ENCODE measurements around the gene F2RL2.
"Not testable (repeated sequence)": the region's sequence is repeated elsewhere in the genome, so short reads cannot be mapped to it uniquely, and the experiment has no call there.

F2RL2 gene

DNA sequence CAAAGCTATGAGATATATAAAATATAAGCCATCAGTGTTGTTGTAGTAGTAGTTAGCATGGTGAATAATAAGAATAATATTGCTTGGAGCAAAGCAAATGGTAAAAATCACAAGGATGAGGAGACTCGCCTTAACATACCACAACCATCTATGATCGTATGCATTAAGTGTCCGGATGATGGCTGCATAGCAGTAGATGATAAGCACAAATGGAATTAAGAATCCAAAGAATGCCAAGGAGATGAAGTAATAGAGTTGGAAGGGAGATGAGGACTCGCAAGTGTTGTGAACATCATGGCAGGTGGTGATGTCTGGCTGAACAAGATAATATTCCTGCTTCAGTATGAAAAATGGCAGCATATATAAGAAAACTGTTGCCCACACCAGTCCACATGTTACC, 5.5 kb downstream of the F2RL2 start:
- no peak for DNase-seq

DNA sequence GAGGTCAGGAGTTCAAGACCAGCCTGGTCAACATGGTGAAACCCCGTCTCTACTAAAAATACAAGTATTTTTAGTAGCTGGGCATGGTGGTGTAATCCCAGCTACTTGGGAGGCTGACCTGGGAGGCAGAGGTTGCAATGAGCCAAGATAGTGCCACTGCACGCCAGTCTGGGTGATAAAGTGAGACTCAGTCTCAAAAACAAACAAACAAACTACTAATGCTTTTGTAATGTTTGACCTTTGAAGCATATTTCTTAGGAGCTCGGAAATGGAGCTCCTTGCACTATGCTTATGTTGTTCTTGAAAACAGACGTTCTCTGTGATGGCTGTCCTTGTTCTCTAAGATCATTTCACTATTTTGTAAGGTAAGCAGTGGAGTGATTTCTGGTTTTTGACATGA, 6.0 kb downstream of the F2RL2 start:
- DNase-seq: no peak

DNA sequence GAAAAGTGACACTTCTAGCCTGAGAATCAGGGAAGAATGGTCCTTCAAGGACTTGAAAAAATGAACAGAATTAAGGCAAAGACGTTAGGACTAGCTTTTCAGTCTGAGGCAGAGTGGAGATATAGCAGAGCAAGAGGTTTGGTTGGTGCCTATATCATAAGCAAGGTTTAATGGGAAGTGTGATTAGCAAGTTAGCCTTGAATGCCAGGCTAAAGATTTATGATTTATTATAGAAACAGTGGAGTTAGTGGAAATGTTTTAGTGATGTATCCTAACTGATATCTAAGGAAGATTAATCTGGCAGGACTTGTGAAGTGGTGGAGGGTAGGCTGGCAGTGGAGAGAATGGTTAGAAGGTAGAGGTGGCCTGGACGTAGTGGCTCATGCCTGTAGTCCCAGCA, 7.0 kb downstream of the F2RL2 start:
- DNase-seq: no peak

DNA sequence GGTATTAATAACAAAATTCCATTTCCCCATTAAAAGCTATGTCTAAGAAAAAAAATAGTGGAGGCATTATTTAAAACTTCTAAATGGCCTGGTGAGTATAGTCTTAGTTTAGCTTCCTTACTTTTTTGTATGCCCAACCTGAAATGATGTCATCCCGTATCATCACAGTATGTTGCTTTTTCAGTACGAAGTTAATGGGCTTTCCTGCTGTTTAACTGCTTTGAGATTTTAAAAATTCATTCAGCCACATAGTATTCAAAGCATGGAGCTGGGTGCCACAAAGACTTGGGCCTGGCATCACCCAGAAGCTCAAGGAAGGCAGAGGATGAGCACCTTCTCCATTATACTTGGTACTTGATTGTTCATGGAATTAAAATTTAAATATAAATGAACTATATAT, 7.4 kb downstream of the F2RL2 start:
- no peak for DNase-seq

DNA sequence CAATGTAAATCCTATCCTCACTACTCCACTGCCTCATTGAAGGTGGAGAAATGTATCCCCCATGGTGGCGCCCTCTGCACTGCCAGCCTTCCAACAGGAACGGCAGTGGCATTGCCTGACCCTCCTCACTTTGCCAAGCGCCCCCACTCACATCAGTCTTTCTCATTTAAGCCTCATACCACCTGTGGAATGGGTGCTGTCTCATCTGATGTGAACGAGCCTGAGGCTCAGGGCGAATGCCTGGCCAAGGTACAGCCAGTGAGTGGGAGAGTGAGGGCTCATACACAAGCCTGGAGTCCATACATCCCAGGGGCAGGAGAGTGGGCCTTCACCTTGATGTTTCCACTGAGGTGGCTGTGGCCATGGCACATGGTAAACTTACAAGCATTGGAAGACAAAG, 10.3 kb downstream of the F2RL2 start:
- no peak for DNase-seq

DNA sequence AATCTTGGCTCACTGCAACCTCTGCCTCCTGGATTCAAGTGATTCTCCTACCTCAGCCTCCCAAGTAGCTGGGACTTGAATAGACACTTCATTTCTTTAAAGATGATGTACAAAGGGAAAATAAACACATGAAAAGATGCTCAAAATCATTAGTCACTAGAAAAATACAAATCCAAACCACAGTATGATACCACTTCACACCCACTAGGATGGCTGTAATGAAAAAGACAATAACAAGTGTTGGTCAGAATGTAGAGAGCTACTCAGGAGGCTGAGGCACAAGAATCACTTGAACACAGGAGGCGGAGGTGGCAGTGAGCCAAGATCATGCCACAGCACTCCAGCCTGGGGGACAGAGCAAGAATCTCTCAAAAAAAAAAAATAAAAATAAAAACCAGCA, 13.0 kb downstream of the F2RL2 start:
- DNase-seq: no peak

DNA sequence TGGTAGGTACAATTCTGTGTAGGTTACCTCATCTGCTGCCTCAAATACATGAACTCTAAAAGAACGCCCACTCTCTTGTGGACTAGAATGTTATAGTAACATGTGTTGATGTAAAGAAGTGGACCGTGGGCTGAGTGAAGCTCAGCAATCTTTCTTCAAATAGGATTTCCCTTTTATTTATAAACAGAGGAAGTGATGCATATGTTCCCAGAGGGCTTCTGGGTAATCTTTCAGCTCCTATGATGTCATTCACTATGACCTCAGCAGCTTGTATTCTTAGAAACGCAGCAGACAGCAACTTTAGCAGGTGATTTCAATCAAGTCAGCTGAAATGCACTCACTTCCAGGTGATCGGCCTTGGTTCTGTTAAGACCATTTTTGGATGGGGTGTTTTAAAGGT, 14.4 kb downstream of the F2RL2 start:
- DNase-seq: no peak

DNA sequence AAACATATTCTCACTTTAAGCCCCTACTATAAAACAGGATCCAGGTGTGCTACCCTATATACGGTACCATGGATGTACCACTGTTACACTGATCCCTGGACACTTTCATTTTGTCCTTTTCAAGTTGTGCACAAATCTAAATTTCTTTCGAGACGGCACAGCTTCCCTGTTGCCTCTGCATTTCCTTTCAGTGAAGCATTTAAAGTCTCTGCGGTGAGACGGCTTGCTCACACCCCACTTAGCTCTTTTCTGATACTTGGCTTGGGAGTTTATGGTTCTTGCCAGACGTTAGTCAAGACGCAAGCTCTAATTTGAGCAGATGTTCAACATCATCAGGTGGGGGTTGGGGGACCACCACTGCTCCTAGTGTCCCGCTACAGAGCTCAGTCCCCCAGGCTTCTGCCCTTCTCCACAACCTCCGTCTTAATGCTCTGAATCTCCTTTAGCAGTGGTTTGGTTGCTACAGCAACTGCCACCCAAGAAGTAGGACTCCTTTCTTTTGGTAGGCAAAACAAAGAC, 15.8 kb downstream of the F2RL2 start:
- no peak for DNase-seq

DNA sequence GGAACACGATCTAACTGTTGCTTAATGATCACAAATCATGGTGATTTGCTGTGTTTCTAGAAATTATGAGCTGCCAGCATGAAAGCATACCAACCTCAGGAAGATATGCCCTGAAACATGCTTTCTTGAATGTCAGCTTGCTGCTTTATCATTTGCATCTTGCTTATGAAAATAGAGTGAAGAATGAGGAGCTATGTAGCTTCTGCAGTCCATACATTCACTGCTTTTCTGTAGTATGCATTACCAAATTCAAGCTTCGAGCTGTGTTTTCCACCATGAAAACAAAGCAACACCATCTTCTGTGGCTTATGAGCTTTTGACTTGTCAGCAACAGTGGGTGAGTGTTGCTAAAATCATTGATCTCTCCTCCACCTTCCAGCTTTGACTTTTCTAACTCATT, 16.5 kb downstream of the F2RL2 start:
- DNase-seq: no peak

DNA sequence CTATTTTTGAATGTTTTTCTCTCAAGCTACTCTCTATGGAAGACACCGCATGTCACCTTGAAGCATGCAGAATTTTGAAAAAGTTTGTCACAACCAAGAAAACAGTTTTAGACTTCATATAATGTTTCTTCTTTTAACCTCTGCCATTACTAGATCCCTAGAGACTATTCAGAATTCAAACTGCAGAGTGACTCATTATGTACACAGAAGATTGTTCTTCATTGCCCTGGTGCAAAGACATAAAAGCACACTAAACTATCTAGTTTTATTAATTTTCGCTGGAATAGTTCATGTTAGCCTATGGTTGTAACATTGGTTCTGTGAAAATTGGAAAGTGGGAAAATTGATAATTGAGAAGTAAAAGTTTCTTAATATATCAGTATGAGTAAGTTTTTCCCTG, 18.4 kb downstream of the F2RL2 start:
- no peak for DNase-seq

DNA sequence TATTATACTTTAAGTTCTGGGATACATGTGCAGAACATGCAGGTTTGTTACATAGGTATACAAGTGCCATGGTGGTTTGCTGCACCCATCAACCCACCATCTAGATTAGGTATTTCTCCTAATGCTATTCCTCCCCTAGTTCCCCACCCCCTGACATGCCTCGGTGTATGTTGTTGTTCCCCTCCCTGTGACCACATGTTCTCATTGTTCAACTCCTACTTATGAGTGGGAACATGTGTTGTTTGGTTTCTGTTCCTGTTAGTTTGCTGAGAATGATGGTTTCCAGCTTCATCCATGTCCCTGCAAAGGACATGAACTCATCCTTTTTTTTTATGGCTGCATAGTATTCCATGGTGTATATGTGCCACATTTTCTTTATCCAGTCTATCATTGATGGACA, 19.2 kb downstream of the F2RL2 start:
- not testable (repeated sequence) for DNase-seq

DNA sequence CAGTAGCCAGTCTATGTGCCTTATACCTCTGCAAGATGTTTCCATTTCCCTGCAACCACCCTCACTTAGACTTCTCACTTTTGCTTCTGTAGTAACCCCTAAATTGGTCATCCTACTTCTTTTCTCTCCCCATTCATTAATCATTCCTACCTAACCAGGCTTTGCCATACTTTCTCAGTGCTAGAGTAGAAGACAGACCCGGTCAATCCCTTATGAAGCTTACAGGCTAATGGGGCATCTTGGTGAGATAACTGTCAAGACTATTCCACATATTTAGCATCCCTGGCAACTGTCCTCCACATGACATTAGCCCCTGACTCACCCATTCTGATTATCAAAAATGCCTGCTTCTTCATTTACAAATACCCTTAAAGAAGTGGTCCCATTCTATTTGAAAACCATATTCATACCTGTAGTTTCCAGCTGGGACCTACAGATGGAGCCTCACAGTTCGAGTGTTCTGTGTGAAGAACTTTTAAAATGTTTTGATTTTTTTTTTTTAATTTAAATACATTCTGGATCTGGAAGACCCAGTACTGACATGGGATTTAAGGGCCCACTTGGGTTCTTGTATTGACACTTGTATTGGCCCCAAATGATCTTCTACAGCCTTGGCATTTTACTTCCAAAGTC, 21.0 kb downstream of the F2RL2 start:
- no peak for DNase-seq

DNA sequence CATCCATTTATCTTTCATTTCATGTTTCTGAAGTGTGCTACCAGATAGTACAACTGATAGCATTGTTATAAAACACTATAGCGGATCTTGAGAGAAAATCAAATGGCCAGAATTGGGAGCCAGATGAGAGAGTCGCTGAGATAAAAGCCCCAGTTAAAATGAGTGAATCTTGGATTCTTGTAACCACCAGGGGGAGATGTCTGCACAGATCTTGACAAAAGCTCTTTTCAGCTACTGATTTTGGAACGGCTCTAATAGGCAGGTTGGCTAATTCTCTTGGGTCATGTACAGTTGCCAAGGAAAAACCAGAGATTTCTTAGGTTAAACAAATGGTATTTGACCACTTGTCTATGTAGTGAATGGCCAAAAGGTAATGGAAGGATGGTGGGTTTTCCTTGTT, 21.7 kb downstream of the F2RL2 start:
- DNase-seq: no peak

DNA sequence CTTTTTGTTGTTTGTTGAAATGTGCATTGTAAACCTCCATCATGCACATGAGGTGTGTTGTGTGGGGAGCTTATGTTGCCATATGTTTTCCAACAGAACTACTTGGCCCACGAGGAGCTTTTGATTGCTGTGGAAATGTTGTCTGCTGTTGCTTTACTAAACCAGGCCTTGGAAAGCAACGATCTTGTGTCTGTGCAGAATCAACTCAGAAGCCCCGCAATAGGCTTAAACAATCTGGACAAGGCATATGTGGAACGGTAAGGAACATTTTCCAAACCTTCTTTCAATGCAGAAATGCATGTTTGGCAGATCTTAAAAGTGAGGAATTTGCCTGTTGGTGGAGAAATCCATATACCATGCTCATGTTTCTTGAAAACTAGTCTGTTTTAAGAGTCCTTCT, 22.5 kb downstream of the F2RL2 start:
- no peak for DNase-seq

DNA sequence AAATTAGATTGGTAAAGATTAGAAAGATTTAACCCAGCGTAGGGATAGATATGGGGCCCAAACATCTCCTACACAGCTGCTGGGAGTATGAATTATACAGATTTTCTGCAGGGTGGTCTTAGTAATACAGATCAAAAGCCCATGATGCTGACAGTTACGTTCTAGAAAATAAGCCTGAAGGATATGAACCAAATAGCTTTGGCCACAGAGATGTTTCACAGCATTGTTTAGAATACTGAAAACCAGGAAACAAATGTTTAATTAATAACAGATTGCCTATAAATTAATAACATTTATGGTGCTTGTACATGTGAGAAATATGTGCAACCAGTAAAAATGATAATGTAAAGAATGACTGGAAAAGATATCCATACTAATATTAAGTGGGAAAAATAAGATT, 24.7 kb downstream of the F2RL2 start:
- no peak for DNase-seq

DNA sequence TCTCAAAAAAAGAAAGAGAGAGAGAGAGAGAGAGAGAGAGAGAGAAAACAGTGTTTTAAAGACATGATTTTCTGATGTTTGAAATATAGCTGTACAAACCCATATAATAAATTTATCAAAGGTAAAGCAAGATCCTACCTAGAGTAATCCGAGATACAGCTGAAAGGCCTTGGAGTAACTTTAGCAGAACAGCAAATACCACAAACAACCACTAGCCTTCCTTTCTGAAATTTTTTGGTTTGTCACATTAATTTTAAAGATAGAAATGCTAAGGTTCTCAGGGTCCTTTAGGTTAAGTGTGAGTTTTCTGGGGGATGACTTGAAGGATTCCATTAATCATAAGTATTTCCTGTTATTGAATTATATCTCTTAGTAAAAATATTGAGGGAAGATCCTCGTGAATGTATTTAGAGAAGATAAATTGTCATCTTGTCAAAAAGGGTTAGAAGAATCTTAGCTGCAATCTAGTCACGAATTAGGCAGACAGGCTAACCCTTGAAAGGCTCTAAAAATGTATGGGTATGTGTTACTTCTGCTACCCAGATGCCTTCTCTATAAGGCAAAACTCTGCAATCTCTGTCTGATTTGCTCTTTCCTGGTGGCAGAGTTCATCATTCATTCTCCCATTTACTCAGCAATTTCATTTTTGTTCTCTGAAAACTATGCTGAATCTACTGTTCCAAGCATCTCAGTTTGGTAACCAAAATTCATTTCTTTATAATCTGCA, 27.3 kb downstream of the F2RL2 start:
- DNase-seq: no peak

DNA sequence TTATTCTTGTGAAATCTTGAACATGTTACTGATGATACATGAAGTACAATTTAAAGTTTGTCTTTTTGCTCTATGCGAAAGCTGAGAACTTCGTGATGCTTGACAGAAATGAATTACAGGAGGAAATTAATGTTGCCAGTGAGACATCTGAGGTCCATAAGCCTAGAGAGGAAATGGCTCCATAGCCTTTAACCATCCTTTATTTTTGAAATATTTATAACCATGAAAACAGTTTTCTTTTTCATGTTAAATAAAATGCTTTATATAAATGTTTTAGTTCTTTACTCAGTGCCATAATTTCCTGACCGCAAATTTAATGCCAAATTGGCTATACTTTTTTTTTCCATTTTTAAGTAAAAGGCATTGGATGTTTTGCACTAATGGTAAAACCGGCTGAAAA, 29.1 kb downstream of the F2RL2 start:
- no peak for DNase-seq

DNA sequence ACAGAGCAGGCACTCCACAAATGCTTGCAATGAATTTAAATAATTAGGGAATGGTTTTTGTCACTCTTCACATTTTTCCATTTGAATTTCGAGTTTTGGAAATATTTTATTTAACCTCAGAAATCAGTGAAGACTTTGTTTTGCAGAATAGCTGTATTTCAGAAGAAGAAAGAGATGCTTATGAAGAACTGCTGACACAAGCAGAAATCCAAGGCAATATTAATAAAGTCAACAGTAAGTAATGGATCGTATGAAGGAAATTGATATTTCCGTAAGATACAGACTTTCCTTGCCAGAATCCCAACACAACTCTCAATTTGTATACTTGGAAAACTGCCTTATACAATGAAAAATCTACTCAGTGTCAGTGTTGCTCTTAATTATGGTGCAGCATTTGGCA, 30.5 kb downstream of the F2RL2 start:
- DNase-seq: no peak

DNA sequence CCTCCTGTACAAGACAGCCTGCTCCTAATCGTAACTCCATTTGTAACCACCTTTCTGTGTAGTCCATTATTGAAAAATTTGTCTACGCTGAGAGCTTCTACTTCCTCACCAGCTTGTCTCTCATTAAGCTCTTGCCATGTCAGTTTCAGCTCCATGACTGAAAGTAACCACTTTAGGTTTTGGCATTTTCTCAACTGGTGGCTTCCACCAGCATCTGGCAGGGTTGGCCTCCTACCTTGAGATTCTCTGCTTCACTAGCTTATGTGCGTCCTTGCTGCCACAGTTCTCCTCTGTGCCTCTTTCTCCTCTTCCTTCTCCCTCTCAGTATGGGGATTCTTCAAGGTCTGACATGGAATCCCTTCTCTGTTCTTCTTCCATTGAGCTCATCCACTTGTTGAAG, 31.8 kb downstream of the F2RL2 start:
- no peak for DNase-seq

DNA sequence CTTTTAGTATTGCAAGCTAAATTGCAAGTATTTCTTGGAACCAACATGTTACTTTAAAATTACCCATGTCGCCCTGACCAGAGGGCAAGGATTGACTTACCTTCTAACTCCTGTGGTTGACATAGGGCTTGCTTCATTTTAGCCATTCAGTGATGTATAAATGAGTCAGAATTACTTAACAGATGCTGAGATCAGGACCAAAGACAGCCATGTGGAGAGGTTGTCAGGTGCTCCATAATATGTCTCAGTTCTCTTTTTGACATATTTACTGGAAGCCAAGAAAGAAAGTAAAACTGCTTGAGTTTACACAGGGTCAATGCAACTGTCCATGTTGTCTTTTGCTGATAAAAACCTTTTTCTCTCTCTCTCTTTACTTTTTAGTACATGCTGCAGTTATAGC, 33.2 kb downstream of the F2RL2 start:
- DNase-seq: no peak

DNA sequence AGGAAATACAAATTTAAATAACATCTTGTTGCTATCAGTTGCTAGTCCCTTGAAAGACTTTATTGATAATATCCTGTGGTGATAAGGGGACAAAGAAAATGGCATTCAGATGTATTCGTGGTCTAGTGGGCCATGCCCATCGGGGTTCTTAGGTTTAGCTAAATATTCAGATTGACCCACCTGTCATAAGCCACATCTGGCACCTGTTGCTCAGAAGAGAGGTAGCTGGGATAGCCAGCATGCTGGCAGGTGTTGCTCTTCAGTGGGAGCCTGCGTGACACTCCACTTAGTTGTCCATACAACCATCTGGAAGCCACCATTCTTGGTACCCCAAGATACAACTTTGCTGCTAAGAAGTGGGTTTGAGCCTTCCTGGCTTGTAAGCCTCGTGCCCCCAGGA, 36.7 kb downstream of the F2RL2 start:
- DNase-seq: no peak

DNA sequence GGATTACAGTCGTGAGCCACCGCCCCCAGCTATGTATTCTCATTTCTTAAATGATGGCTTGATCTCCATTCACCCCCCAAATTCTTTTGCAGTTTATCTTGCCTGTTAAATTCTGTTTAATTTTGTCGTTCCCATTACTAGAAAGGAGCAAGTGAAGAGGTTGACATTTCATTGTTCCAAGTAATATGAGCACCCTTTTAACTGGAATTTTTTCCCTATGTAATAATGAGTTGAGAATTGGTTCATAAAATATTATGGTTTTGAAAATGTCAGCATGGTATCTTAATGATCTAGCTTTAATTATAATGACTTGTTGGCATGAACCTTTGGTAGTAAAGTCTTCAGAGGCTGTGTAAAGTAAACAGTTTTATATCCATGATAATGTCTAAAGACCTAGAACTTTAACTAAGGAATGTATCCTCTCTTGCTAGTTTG, 37.4 kb downstream of the F2RL2 start:
- no peak for DNase-seq

DNA sequence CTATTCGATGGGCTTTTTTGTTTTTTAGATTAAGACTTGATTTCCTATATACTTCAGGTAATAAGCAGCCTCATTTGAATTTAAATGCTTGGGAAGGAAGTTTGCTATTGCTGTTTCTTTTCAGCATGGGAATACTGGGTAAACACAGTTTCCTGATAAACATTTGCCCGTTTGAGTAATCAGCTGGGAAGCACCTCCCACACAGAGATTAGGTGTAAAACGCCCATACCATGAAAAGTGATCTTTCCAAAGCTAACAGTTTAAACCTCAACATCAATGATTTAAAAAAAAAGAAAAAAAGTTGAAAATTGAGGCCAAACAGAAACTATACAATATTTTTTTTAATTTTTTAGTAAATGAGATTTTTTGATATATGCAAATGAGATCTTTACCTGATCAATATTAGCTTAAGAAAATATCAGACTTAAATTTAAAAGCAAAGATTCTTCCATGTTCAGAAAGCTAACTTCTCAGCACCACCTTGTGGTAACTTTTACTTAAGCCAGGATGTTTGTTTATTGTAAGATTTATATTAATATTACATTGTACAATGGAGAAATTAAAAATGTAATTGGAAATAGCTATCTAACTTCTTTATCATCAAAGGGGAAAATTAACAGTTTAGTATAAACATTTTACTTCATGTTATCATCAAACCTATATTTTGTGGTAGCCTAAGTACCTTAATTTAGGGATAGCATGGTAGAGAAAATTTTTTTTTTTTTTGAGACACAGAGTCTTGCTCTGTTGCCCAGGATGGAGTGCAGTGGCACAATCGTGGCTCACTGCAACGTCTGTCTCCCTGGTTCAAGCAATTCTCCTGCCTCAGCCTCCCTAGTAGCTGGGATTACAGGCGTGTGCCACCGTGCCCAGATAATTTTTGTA, 39.8 kb downstream of the F2RL2 start:
- DNase-seq: no peak

Measured in SIG-M5 (cell line).